ENCODE data around the gene RANBP9. TPM values are rescaled to one million over a fixed set of nuclear protein-coding genes. Genes with fewer than 3 reads are reported as not detected.

The RANBP9 gene
- total RNA-seq, 1 donor from 2014 or later = 33.2 TPM

- Histone ChIP-seq H3K36me3 (peaks cover 12% of the 10 kb centered on the region), H3K9me3 (replicated peaks) (no peaks in the 10 kb centered on the region), H3K4me3 (no peak overlapping the region), H3K27me3 (ENCODE audit: low read depth) (no peaks in the 10 kb centered on the region), H3K27ac (replicated peaks) (peak overlapping the region; percentile 99), H3K4me1 (peaks cover 38% of the 10 kb centered on the region)
- intact Hi-C loops (cut with micrococcal nuclease) = no loop called here
- DNase-seq = no peak
- no peak for TF ChIP-seq CTCF (IDR thresholded peaks at IDR 0.05; ENCODE audit: borderline replicate concordance)
These were observed 135.6 kb downstream of the RANBP9 start for GRCh38 chr6:13576017-13576416.

- no peak for DNase-seq
- Histone ChIP-seq H3K36me3 (peaks cover 7% of the 10 kb centered on the region), H3K4me1 (peaks cover 38% of the 10 kb centered on the region), H3K4me3 (peak overlapping the region; percentile 83), H3K27me3 (ENCODE audit: low read depth) (no peaks in the 10 kb centered on the region), H3K27ac (replicated peaks) (peak overlapping the region; percentile 99), H3K9me3 (replicated peaks) (no peaks in the 10 kb centered on the region)
- TF ChIP-seq CTCF (IDR thresholded peaks at IDR 0.05; ENCODE audit: borderline replicate concordance) = peak; percentile 85
- intact Hi-C loops (cut with micrococcal nuclease) = no loop called here
These were observed 136.3 kb downstream of the RANBP9 start for GRCh38 chr6:13575377-13575775.

GRCh38 chr6:13574571-13575376 is 136.9 kb downstream of the RANBP9 start, which contains the start of gene SIRT5:
Gene SIRT5, plus strand, starts transcription at chr6:13574601. Its CDS starts 9,510 bp downstream, at chr6:13584111.
- Histone ChIP-seq H3K27ac (replicated peaks) (peak within 1 kb of the TSS; percentile 99), H3K27me3 (ENCODE audit: low read depth) (no peaks in the 10 kb centered on the region), H3K4me1 (peaks cover 38% of the 10 kb centered on the region), H3K36me3 (peaks cover 1% of the 10 kb centered on the region), H3K9me3 (replicated peaks) (no peaks in the 10 kb centered on the region), H3K4me3 (peak within 1 kb of the TSS; percentile 83)
- no peak for TF ChIP-seq CTCF (IDR thresholded peaks at IDR 0.05; ENCODE audit: borderline replicate concordance)
- intact Hi-C loops (cut with micrococcal nuclease) = no loop called here
- DNase-seq = peak; percentile 82

GRCh38 chr6:13574149-13574570 is 137.5 kb downstream of the RANBP9 start:
- H3K4me3 ChIP-seq = peak overlapping the region; percentile 83
- H3K36me3 ChIP-seq = no peaks in the 10 kb centered on the region
- no peaks in the 10 kb centered on the region for H3K27me3 ChIP-seq (ENCODE audit: low read depth)
- peaks cover 38% of the 10 kb centered on the region for H3K4me1 ChIP-seq
- peak; percentile 63 for TF ChIP-seq CTCF (IDR thresholded peaks at IDR 0.05; ENCODE audit: borderline replicate concordance)
- H3K9me3 ChIP-seq (replicated peaks) = no peaks in the 10 kb centered on the region
- peak; percentile 92 for DNase-seq
- intact Hi-C loops (cut with micrococcal nuclease) = no loop called here
- H3K27ac ChIP-seq (replicated peaks) = peak overlapping the region; percentile 99

GRCh38 chr6:13573669-13574110 is 137.9 kb downstream of the RANBP9 start:
- intact Hi-C loops (cut with micrococcal nuclease) = no loop called here
- DNase-seq = peak; percentile 30

More at GRCh38 chr6:13573669-13574110, 137.9 kb downstream of the RANBP9 start:
- Histone ChIP-seq H3K4me3 (peak overlapping the region; percentile 83), H3K4me1 (peaks cover 38% of the 10 kb centered on the region), H3K36me3 (no peaks in the 10 kb centered on the region), H3K27ac (replicated peaks) (peak overlapping the region; percentile 99), H3K27me3 (ENCODE audit: low read depth) (no peaks in the 10 kb centered on the region), H3K9me3 (replicated peaks) (no peaks in the 10 kb centered on the region)
- no peak for TF ChIP-seq CTCF (IDR thresholded peaks at IDR 0.05; ENCODE audit: borderline replicate concordance)
